NCI-H2107 (cell line): Measurements from ENCODE around the gene IFIT2.
"Not testable (repeated sequence)": the region's sequence is repeated elsewhere in the genome, so short reads cannot be mapped to it uniquely, and the experiment has no call there.

Experiments
- DNase-seq: peaks from one replicate; lab custom pipeline; 2025; lab: John Stamatoyannopoulos, UW

The IFIT2 gene

GRCh38 chr10:89308266-89308665, 6.4 kb downstream of the IFIT2 start:
- no peak for DNase-seq

- DNase-seq: no peak
Observed at GRCh38 chr10:89308736-89309135, 6.9 kb downstream of the IFIT2 start.

- DNase-seq: no peak
Observed at GRCh38 chr10:89309156-89310055, 7.6 kb downstream of the IFIT2 start.

- no peak for DNase-seq
Observed at GRCh38 chr10:89310056-89310893, 8.4 kb downstream of the IFIT2 start.

- DNase-seq: no peak
Observed at GRCh38 chr10:89312973-89313372, 11.1 kb downstream of the IFIT2 start.

GRCh38 chr10:89314676-89315075, 12.8 kb downstream of the IFIT2 start:
- no peak for DNase-seq

GRCh38 chr10:89318047-89318446, 16.2 kb downstream of the IFIT2 start:
- DNase-seq: not testable (repeated sequence)

- not testable (repeated sequence) for DNase-seq
Observed at GRCh38 chr10:89325081-89325480, 23.2 kb downstream of the IFIT2 start.

GRCh38 chr10:89325856-89326255, 24.0 kb downstream of the IFIT2 start:
- DNase-seq: not testable (repeated sequence)

GRCh38 chr10:89327803-89328441, 26.1 kb downstream of the IFIT2 start, which contains the start of gene IFIT3:
Gene IFIT3 (plus strand): TSS chr10:89327997. CDS start chr10:89328074, 77 bp downstream.
- no peak for DNase-seq

GRCh38 chr10:89329151-89329550, 27.3 kb downstream of the IFIT2 start:
- no peak for DNase-seq

GRCh38 chr10:89330014-89330413, 28.2 kb downstream of the IFIT2 start:
- not testable (repeated sequence) for DNase-seq

GRCh38 chr10:89330537-89331212, 28.8 kb downstream of the IFIT2 start:
- no peak for DNase-seq

- DNase-seq: not testable (repeated sequence)
Observed at GRCh38 chr10:89331487-89332122, 29.8 kb downstream of the IFIT2 start.

GRCh38 chr10:89332123-89332633, 30.3 kb downstream of the IFIT2 start:
- DNase-seq: peak; percentile 8

GRCh38 chr10:89335226-89335625, 33.4 kb downstream of the IFIT2 start:
- DNase-seq: no peak

- no peak for DNase-seq
Observed at GRCh38 chr10:89336241-89336640, 34.4 kb downstream of the IFIT2 start.

GRCh38 chr10:89337484-89337883, 35.6 kb downstream of the IFIT2 start:
- no peak for DNase-seq

GRCh38 chr10:89338713-89339112, 36.9 kb downstream of the IFIT2 start:
- DNase-seq: no peak

GRCh38 chr10:89339875-89340274, 38.0 kb downstream of the IFIT2 start:
- no peak for DNase-seq

- no peak for DNase-seq
Observed at GRCh38 chr10:89341649-89342048, 39.8 kb downstream of the IFIT2 start.
